GM18867 (cell line): Measurements from ENCODE around the gene P4HA1.

ENCODE experiments used
- ATAC-seq: cut with Tn5 transposase; IDR thresholded peaks from one replicate; pipeline ENCODE4 v1.9.1; 2021; ENCODE audit warnings: mild to moderate bottlenecking, moderate library complexity; ENCODE audit not compliant: unreplicated experiment

Gene P4HA1

GRCh38 chr10:73094986-73095480 is 1.6 kb downstream of the P4HA1 start:
- no peak for ATAC-seq

- ATAC-seq = no peak
Observed at GRCh38 chr10:73093922-73094850, 2.5 kb downstream of the P4HA1 start.

GRCh38 chr10:73092830-73093229 is 3.8 kb downstream of the P4HA1 start:
- ATAC-seq = no peak

- no peak for ATAC-seq
Observed at GRCh38 chr10:73088304-73088703, 8.4 kb downstream of the P4HA1 start.

DNA sequence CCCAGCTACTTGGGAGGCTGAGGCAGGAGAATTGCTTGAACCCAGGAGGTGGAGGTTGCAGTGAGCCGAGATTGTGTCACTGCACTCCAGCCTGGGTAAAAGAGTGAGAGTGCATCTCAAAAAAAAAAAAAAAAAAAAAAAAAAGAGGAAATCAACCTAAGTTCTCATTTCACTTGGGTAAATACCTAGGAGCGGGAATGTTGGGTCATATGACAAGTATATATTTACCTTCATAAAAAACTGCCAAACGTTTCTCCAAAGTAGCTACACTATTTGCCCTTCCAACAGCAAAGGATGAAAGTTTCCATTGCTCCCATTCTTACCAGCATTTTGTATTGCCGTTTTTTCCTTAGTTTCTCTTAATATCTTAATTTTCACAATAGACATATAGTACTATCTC is 9.8 kb downstream of the P4HA1 start:
- no peak for ATAC-seq

DNA sequence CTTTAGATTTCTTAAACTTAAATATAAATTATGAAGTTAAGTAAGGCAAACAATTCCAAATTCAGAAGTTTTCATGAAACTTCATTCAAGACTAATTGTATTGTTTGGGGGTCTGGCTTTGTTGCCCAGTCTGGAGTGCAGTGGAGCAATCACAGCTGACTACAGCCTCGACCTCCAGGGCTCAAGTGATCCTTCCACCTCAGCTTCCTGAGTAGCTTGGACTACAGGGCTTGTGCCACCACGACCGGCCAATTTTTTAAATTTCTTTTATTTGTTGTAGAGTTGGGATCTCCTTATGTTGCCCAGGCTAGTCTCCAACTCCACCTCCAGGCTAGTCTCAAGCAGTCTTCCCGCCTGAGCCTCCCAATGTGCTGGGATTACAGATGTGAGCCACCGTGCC is 12.5 kb downstream of the P4HA1 start:
- no peak for ATAC-seq

DNA sequence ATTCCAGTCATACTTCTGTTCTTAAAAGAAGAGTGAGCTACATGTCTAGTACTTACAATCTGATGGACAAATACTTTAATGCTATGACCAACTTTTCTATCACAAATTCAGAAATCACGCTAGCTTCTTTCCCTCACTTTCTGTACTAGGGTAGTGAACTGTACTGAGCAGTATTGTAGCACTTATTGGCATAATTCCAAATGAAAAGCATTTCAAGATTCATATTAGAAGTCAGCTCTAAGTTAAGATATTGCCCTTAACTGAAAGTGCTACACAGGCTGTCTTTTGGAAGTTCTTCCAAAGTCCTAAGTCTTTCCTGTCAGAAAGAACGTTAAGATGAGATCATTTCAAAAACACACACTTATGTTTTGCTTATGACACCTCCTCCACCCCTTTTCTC is 13.4 kb downstream of the P4HA1 start:
- ATAC-seq = no peak

GRCh38 chr10:73079779-73080541 is 16.7 kb downstream of the P4HA1 start:
- ATAC-seq = no peak

DNA sequence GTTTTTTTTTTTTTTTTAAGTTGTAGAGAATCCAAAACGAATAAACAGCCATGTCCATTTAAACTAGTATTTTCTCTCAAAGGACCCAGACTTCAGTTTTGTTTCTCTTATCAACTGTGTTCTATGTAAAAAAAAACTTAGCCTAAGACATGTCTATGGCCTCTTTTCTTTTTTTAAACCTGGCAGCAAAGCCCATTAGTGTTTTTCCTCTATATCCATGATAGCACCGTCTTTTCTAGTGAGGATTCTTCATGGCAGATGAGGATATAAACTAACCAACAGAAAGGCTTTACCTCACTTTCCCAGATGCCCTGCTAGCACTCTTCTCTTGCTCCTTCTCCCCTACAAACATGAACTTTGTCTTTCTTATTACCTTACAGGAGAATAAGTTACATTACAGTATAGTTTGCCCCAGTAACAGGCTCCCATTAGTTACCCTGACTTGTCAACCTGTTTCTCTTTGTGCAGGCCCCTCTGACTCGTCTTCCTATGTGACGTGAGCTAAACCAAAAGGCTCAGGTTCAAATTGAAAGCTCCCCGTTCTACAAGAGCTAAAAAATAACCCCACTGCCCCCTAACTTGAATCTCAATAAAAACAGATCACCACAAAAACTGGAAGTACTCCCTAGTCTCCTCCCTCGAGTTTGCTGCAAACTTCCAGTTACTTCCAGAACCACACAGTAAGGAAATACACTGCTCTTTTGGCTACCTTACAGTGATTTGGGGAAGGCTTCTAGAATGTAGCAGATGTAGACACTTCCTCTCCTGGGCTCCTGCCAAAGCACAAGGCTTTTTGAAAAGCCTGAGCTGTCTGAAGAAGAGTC is 20.1 kb downstream of the P4HA1 start:
- ATAC-seq = no peak

DNA sequence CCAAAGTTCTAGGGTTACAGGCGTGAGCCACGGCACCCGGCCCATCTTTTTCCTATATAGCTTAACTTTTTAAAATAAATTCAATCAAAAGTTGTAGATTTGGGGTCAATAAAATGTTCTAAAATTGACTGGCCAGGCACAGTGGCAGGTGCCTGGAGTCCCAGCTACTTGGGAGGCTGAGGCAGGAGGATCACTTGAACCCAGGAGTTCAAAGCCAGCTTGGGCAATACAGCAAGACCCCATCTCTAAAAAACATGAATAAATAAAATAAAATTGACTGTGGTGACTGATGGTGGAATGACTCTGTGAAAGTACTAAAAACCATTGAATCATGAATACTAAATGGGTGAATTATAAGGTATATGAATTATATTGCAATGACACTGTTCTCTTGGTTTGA is 20.8 kb downstream of the P4HA1 start:
- ATAC-seq = no peak

GRCh38 chr10:73073627-73074026 is 23.0 kb downstream of the P4HA1 start:
- ATAC-seq = no peak

- ATAC-seq = no peak
Observed at GRCh38 chr10:73065441-73065840, 31.2 kb downstream of the P4HA1 start.

GRCh38 chr10:73061743-73062142 is 34.9 kb downstream of the P4HA1 start:
- ATAC-seq = no peak

DNA sequence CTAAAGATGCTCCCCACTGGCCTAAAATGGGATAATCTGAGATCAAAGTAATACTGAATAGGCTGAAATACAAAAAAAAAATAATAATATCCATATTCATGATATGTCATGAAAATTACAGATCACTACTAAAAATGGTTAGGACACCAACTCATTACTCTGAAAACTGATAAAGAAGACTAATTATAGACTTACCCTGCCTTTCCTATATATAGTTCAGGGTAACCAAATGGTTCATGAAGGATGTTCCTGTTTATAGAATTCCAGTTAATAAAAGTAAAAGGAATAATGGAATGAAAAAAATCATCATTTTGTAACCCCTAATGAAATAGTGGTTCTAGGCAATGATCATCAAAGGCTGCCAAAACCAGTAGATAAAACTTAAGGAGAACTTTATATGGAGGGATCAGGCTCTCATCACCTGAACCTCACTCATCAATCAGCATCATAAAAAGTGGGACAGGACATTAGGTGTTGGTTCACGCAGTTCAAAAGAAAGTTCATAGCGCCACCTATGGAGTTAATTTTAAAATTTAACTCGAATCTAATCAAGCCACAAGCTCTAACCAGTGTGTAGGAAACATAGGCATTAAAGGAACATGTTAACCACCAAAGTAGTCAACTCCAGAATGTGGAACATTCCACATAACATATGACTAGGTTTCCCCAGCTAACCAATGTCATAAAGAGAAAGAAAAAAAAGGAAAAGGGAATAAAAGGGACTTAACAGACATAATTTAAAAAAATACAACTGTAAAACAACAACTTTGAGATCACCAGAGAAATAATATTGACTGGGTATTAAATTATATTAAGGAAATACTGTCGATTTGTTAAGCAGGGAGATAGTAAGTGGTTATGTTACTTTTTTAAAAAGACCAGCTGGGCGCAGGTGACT is 35.7 kb downstream of the P4HA1 start:
- ATAC-seq = no peak

- ATAC-seq = no peak
Observed at GRCh38 chr10:73060173-73060572, 36.5 kb downstream of the P4HA1 start.

DNA sequence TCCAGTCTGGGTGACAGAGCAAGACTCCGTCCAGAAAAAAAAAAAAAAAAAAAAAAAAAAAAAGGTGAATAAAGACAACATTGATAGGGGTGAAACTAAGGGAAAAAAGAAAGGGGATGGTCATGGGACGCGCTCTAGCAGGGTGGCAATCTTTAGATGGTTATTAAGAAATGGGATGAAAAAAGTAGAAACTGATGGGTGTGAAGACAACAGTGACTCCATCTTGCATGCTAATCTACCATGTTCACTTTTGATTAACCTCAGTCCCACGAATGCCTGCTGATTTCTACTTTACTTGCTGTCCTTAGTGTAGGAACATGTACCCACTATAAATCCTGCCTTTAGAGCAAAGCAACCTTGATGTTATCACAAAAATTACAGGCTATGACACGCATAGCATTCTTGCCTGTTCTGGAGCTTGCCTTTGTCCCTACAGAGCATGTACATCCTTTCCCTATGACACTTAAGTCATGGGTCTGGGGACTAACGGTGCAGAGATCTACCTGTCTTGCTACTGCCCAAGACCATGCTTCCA is 38.5 kb downstream of the P4HA1 start:
- ATAC-seq = no peak

- ATAC-seq = peak; percentile 83
Observed at GRCh38 chr10:73054286-73054685, 42.4 kb downstream of the P4HA1 start.

GRCh38 chr10:73053275-73053674 is 43.4 kb downstream of the P4HA1 start:
- ATAC-seq = no peak

GRCh38 chr10:73044378-73045285 is 52.0 kb downstream of the P4HA1 start:
- ATAC-seq = no peak
